ENCODE data around the gene SLC22A17.

DNA sequence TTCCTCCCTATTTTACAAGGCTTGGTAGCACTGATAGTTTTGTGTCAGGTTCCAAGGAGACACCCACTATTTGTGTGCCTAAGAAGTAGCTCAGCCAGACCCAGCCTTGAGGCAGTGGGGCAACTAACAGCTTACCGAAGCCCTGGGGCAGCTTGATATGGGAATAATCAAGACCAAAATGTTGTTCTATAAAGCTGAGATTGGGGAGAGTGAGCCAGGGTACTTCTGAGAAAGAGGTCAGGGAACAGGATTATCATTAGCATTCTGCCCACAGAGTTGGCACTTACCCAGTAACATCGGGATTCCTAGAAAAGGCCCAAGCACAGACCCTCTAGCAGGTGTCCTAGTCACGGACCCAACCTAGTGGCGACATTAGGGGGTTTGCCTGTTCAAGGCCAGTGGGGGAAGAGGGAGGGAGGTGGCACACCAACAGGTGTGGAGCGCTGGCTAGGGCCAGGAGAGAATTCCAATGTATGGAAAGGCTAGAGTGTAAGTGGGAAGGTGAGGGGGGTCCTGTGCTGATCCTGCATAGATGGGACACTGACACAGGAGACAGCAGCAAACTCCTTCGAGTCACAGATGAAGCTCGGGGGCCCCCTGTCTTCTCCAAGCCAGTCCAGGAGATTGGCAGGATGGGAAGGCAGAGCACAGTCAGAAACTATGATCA is 54.9 kb downstream of the SLC22A17 start:
- TF ChIP-seq GABPA (IDR thresholded peaks at IDR 0.05; ENCODE audit: low read depth), result no peak
- TF ChIP-seq, protein P1, sequence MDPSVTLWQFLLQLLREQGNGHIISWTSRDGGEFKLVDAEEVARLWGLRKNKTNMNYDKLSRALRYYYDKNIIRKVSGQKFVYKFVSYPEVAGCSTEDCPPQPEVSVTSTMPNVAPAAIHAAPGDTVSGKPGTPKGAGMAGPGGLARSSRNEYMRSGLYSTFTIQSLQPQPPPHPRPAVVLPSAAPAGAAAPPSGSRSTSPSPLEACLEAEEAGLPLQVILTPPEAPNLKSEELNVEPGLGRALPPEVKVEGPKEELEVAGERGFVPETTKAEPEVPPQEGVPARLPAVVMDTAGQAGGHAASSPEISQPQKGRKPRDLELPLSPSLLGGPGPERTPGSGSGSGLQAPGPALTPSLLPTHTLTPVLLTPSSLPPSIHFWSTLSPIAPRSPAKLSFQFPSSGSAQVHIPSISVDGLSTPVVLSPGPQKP (IDR thresholded peaks at IDR 0.05; ENCODE audit: low read depth, low read length), result no peak
- TF ChIP-seq MYC (IDR thresholded peaks at IDR 0.05; ENCODE audit: insufficient read depth, insufficient read length, insufficient replicate concordance, low read length, severe bottlenecking), result no peak
- TF ChIP-seq, protein P2, sequence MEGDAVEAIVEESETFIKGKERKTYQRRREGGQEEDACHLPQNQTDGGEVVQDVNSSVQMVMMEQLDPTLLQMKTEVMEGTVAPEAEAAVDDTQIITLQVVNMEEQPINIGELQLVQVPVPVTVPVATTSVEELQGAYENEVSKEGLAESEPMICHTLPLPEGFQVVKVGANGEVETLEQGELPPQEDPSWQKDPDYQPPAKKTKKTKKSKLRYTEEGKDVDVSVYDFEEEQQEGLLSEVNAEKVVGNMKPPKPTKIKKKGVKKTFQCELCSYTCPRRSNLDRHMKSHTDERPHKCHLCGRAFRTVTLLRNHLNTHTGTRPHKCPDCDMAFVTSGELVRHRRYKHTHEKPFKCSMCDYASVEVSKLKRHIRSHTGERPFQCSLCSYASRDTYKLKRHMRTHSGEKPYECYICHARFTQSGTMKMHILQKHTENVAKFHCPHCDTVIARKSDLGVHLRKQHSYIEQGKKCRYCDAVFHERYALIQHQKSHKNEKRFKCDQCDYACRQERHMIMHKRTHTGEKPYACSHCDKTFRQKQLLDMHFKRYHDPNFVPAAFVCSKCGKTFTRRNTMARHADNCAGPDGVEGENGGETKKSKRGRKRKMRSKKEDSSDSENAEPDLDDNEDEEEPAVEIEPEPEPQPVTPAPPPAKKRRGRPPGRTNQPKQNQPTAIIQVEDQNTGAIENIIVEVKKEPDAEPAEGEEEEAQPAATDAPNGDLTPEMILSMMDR (IDR thresholded peaks at IDR 0.05 in 2 of 3, conservative IDR thresholded peaks at IDR 0.05 in 1 of 3; ENCODE audit: control insufficient read depth in 2 of 3, extremely low read depth in 1 of 3, insufficient read depth in 1 of 3, low read depth in 3 of 3, low read length in 3 of 3), result no peak
- TF ChIP-seq, protein P3, sequence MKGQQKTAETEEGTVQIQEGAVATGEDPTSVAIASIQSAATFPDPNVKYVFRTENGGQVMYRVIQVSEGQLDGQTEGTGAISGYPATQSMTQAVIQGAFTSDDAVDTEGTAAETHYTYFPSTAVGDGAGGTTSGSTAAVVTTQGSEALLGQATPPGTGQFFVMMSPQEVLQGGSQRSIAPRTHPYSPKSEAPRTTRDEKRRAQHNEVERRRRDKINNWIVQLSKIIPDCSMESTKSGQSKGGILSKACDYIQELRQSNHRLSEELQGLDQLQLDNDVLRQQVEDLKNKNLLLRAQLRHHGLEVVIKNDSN (IDR thresholded peaks at IDR 0.05; ENCODE audit: borderline replicate concordance, extremely low read length, insufficient read depth, low read depth, low read length), result no peak
- TF ChIP-seq SP1 (IDR thresholded peaks at IDR 0.05; ENCODE audit: low read depth, low read length), result no peak
